Mesenchymal stem cell (in vitro differentiated cells and primary cell): ENCODE data around the gene SERPINH1.

ENCODE experiments used
- DNase-seq: peaks from one replicate; pipeline ENCODE4 v3.0.0-alpha.2; 2013
- H2AFZ ChIP-seq: one replicate; pipeline ENCODE4 v1.6.1; 2013; ENCODE audit warnings: low read depth, mild to moderate bottlenecking, control low read depth, inconsistent platforms, low read length, moderate library complexity
- H2AK5ac ChIP-seq: 2 replicates; pipeline ENCODE4 v1.6.1; 2013; ENCODE audit warnings: low read length, moderate library complexity, mild to moderate bottlenecking, inconsistent platforms; ENCODE audit not compliant: severe bottlenecking
- H2BK120ac ChIP-seq: one replicate; pipeline ENCODE4 v1.6.1; 2013; ENCODE audit warnings: low read depth, mild to moderate bottlenecking, inconsistent platforms, low read length, moderate library complexity
- H2BK12ac ChIP-seq, 2 experiments: one replicate each; pipeline ENCODE4 v1.6.1; 2013; ENCODE audit warnings: inconsistent platforms in 2 of 2, low read length in 2 of 2, mild to moderate bottlenecking in 2 of 2, moderate library complexity in 2 of 2, control low read depth in 1 of 2
- H2BK15ac ChIP-seq: one replicate; pipeline ENCODE4 v1.6.1; 2013; ENCODE audit warnings: mild to moderate bottlenecking, low read depth, inconsistent platforms; ENCODE audit not compliant: poor library complexity, severe bottlenecking
- H2BK5ac ChIP-seq: 2 replicates; pipeline ENCODE4 v1.6.1; 2013; ENCODE audit warnings: low read depth, mild to moderate bottlenecking, low read length, control low read depth, inconsistent platforms; ENCODE audit not compliant: poor library complexity, severe bottlenecking
- H3K14ac ChIP-seq, 2 experiments: one replicate each; pipeline ENCODE4 v1.6.1; 2013; ENCODE audit warnings: inconsistent platforms in 2 of 2, low read length in 2 of 2, control low read depth in 1 of 2, mild to moderate bottlenecking in 1 of 2, moderate library complexity in 1 of 2
- H3K18ac ChIP-seq, 2 experiments: one replicate each; pipeline ENCODE4 v1.6.1; 2013; ENCODE audit warnings: inconsistent platforms in 2 of 2, low read length in 2 of 2, control low read depth in 1 of 2, low read depth in 1 of 2, mild to moderate bottlenecking in 1 of 2
- H3K23ac ChIP-seq, 2 experiments: one replicate each; pipeline ENCODE4 v1.6.1; 2013; ENCODE audit warnings: inconsistent platforms in 2 of 2, low read length in 2 of 2, mild to moderate bottlenecking in 2 of 2, moderate library complexity in 2 of 2, control low read depth in 1 of 2
- H3K27ac ChIP-seq: 2 replicates; pipeline ENCODE4 v1.5.1; 2013; ENCODE audit warnings: mild to moderate bottlenecking, moderate library complexity, low read length, control low read depth, inconsistent platforms; ENCODE audit not compliant: poor library complexity, severe bottlenecking
- H3K27me3 ChIP-seq, 2 experiments: 2 replicates each; pipeline versions ENCODE4 v1.6.1 to v1.7.0; 2013; ENCODE audit warnings: low read length in 2 of 2, mild to moderate bottlenecking in 2 of 2, moderate library complexity in 2 of 2, control low read depth in 1 of 2, inconsistent platforms in 1 of 2; ENCODE audit not compliant: control insufficient read depth in 1 of 2, insufficient read depth in 1 of 2
- H3K36me3 ChIP-seq, 2 experiments: 2 replicates each; pipeline versions ENCODE4 v1.6.1 to v1.7.0; 2013; ENCODE audit warnings: low read length in 2 of 2, control low read depth in 1 of 2, inconsistent platforms in 1 of 2, low read depth in 1 of 2, mild to moderate bottlenecking in 1 of 2; ENCODE audit not compliant: insufficient read depth in 2 of 2, control insufficient read depth in 1 of 2
- H3K4ac ChIP-seq, 2 experiments: one replicate each; pipeline ENCODE4 v1.6.1; 2013; ENCODE audit warnings: inconsistent platforms in 2 of 2, low read length in 2 of 2, mild to moderate bottlenecking in 2 of 2, moderate library complexity in 2 of 2, control low read depth in 1 of 2, low read depth in 1 of 2
- H3K4me1 ChIP-seq: 2 replicates; pipeline ENCODE4 v1.6.1; 2013; ENCODE audit warnings: low read depth, low read length, control low read depth; ENCODE audit not compliant: control insufficient read depth, insufficient read depth
- H3K4me2 ChIP-seq: 2 replicates; pipeline ENCODE4 v1.6.1; 2013; ENCODE audit warnings: low read length, mild to moderate bottlenecking, inconsistent platforms; ENCODE audit not compliant: poor library complexity, severe bottlenecking
- H3K4me3 ChIP-seq, 2 experiments: 2 replicates each; pipeline versions ENCODE4 v1.5.1 to v1.7.0; 2013; ENCODE audit warnings: low read length in 2 of 2, mild to moderate bottlenecking in 2 of 2, control low read depth in 1 of 2, low read depth in 1 of 2; ENCODE audit not compliant: insufficient read depth in 1 of 2
- H3K79me1 ChIP-seq: replicated peaks from 2 replicates; pipeline ENCODE4 v1.6.1; 2013; ENCODE audit warnings: mild to moderate bottlenecking, control low read depth, low read length, inconsistent platforms; ENCODE audit not compliant: poor library complexity, severe bottlenecking
- H3K9ac ChIP-seq: 2 replicates; pipeline ENCODE4 v1.7.0; 2013; ENCODE audit warnings: mild to moderate bottlenecking, low read length, moderate library complexity
- H3K9me3 ChIP-seq: 2 replicates; pipeline ENCODE4 v1.7.0; 2013; ENCODE audit warnings: mild to moderate bottlenecking, low read length; ENCODE audit not compliant: control insufficient read depth
- H4K8ac ChIP-seq: one replicate; pipeline ENCODE4 v1.6.1; 2013; ENCODE audit warnings: inconsistent platforms, mild to moderate bottlenecking, low read length, moderate library complexity
- H4K91ac ChIP-seq: one replicate; pipeline ENCODE4 v1.6.1; 2013; ENCODE audit warnings: mild to moderate bottlenecking, low read length, inconsistent platforms
- WGBS: methylation state at CpG from one replicate; pipeline ENCODE4 v1.1.7; 2013; ENCODE audit warnings: mixed read lengths; 5-methylcytosine and 5-hydroxymethylcytosine counted together

Gene SERPINH1

DNA sequence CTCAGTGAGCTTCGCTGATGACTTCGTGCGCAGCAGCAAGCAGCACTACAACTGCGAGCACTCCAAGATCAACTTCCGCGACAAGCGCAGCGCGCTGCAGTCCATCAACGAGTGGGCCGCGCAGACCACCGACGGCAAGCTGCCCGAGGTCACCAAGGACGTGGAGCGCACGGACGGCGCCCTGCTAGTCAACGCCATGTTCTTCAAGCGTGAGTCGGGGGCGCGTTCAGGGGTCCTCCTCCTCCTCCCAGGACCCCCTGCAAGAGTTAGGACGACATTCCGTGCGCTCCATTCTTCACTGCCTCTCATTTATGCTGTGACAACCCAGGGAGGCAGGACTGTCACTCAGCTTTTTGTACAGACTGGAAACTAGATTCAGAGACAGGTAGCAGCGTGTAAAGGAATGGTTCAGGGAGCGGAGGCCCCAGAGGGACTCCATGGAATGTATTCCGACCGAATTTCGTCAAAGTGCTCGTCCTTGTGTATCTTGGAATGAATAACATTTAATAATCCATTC lies 4.8 kb downstream of the SERPINH1 start:
- Histone ChIP-seq H2BK120ac (no peak overlapping the region), H4K91ac (no peak overlapping the region), H3K4me1 (peaks cover 45% of the 10 kb centered on the region), H2BK15ac (no peak overlapping the region), H3K27me3 (no peaks in the 10 kb centered on the region), H3K79me1 (peaks cover 16% of the 10 kb centered on the region), H3K9ac (peak overlapping the region; percentile 95), H4K8ac (no peak overlapping the region), H3K4ac (no peak overlapping the region), H2AK5ac (peak overlapping the region; percentile 41), H3K18ac (no peak overlapping the region), H2AFZ (no peak overlapping the region), H3K23ac (no peak overlapping the region), H3K36me3 (peaks cover 54 to 62% of the 10 kb centered on the region in 2 experiments), H2BK5ac (no peak overlapping the region), H2BK12ac (no peak overlapping the region), H3K4me2 (no peak overlapping the region), H3K4me3 (peak overlapping the region in 1 of 2 experiments; percentile 86), H3K27ac (peak overlapping the region; percentile 17), H3K14ac (no peak overlapping the region), H3K9me3 (no peaks in the 10 kb centered on the region)
- no peak for DNase-seq
- 96% methylated on average over 30 of the region's 34 CpGs for WGBS

DNA sequence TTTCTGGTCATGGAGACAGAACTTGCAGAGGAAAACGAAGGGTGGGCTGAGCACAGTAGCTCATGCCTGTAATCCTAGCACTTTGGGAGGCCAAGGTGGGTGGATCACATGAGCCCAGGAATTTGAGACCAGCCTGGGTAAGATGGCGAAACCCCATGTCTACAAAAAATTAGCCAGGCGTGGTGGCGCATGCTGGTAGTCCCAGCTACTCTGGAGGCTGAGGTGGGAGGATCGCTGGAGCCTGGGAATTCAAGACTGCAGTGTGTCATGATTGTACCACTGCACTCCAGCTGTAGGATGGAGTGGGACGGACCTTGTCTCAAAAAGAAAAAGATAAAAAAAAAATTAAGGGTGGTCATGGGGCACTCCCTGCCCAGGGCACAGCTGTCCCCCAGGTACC lies 5.9 kb downstream of the SERPINH1 start:
- peak overlapping the region; percentile 30 for H3K9ac ChIP-seq
- DNase-seq: no peak
- no peak overlapping the region for H3K23ac ChIP-seq
- no peak overlapping the region for H2BK5ac ChIP-seq
- H2AFZ ChIP-seq: no peak overlapping the region
- no peak overlapping the region for H2AK5ac ChIP-seq
- 96% methylated on average over 6 of the region's 6 CpGs for WGBS
- peak overlapping the region; percentile 9 for H3K27ac ChIP-seq
- H3K36me3 ChIP-seq: peaks cover 66 to 73% of the 10 kb centered on the region in 2 experiments
- no peak overlapping the region for H4K91ac ChIP-seq
- H4K8ac ChIP-seq: no peak overlapping the region
- H3K27me3 ChIP-seq: no peaks in the 10 kb centered on the region
- H3K4me1 ChIP-seq: peaks cover 45% of the 10 kb centered on the region
- H3K4ac ChIP-seq: no peak overlapping the region
- H3K79me1 ChIP-seq: peaks cover 23% of the 10 kb centered on the region
- no peak overlapping the region for H2BK15ac ChIP-seq
- H3K18ac ChIP-seq: no peak overlapping the region
- no peaks in the 10 kb centered on the region for H3K9me3 ChIP-seq
- H3K4me3 ChIP-seq: no peak overlapping the region
- H3K14ac ChIP-seq: no peak overlapping the region
- H2BK12ac ChIP-seq: no peak overlapping the region
- H3K4me2 ChIP-seq: no peak overlapping the region
- H2BK120ac ChIP-seq: no peak overlapping the region

DNA sequence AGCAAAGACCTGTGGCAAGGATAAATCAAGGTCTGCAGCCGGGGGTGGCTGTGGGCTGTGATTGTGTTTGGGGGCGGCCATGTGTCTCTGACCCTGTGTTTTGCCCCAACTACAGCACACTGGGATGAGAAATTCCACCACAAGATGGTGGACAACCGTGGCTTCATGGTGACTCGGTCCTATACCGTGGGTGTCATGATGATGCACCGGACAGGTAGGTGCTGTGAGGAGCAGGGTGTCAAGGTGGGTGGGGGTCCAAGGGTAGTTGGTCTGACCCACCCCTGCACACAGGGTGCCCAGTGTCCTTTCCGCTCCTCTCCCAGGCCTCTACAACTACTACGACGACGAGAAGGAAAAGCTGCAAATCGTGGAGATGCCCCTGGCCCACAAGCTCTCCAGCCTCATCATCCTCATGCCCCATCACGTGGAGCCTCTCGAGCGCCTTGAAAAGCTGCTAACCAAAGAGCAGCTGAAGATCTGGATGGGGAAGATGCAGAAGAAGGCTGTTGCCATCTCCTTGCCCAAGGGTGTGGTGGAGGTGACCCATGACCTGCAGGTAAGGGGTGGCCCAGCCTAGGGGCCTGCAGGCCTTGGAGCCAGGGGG lies 6.7 kb downstream of the SERPINH1 start:
- Histone ChIP-seq H3K18ac (no peak overlapping the region), H3K4ac (no peak overlapping the region), H2BK5ac (no peak overlapping the region), H3K9ac (peak overlapping the region; percentile 30), H3K23ac (no peak overlapping the region), H3K27ac (no peak overlapping the region), H4K8ac (no peak overlapping the region), H3K27me3 (no peaks in the 10 kb centered on the region), H4K91ac (no peak overlapping the region), H2BK12ac (no peak overlapping the region), H3K79me1 (peaks cover 23% of the 10 kb centered on the region), H3K14ac (no peak overlapping the region), H2AFZ (no peak overlapping the region), H2BK120ac (no peak overlapping the region), H3K4me3 (no peak overlapping the region), H3K9me3 (no peaks in the 10 kb centered on the region), H3K4me2 (no peak overlapping the region), H2AK5ac (no peak overlapping the region), H3K4me1 (peaks cover 45% of the 10 kb centered on the region), H3K36me3 (peaks cover 73 to 81% of the 10 kb centered on the region in 2 experiments), H2BK15ac (no peak overlapping the region)
- WGBS: 87% methylated on average over 9 of the region's 14 CpGs
- no peak for DNase-seq

DNA sequence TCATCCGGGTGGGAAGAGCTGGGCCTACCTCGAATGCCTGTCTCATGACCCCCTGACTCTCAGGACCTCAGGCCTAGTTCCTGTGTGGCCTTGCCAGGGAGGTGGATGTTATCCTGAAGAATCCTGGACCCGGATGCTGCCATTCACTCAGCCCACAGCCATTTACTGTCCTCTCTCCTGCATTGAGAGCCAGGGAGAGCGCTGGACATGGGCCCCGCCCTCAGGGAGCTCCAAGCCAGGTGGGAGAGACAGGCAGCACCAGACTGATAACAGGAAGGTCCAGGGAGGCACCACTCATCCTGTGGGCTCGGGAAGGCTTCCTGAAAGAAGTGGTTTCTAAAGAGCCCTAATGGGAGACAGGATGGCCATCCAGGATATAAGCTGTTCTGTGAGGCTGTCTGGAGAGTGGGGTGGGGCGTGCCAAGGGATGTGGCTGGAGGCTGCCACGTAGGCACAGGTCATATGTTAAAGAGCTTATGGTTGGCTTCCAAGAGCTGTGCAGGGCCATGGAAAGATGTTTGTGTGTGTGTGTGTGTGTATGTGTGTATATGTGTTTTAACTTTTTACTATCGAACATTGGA lies 8.6 kb downstream of the SERPINH1 start:
- H4K8ac ChIP-seq: no peak overlapping the region
- no peak overlapping the region for H2BK12ac ChIP-seq
- no peak overlapping the region for H2BK120ac ChIP-seq
- H3K79me1 ChIP-seq: peaks cover 23% of the 10 kb centered on the region
- 88% methylated on average over 8 of the region's 9 CpGs for WGBS
- H2BK15ac ChIP-seq: no peak overlapping the region
- no peak overlapping the region for H3K27ac ChIP-seq
- no peak overlapping the region for H3K4ac ChIP-seq
- H3K4me3 ChIP-seq: no peak overlapping the region
- no peak overlapping the region for H3K4me2 ChIP-seq
- no peak overlapping the region for H3K23ac ChIP-seq
- H3K18ac ChIP-seq: no peak overlapping the region
- H4K91ac ChIP-seq: no peak overlapping the region
- H2BK5ac ChIP-seq: no peak overlapping the region
- peaks cover 33% of the 10 kb centered on the region for H3K4me1 ChIP-seq
- no peaks in the 10 kb centered on the region for H3K27me3 ChIP-seq
- H3K9me3 ChIP-seq: no peaks in the 10 kb centered on the region
- H2AFZ ChIP-seq: no peak overlapping the region
- no peak overlapping the region for H3K14ac ChIP-seq
- H3K9ac ChIP-seq: peak overlapping the region; percentile 10
- H2AK5ac ChIP-seq: no peak overlapping the region
- DNase-seq: no peak
- H3K36me3 ChIP-seq: peaks cover 85 to 91% of the 10 kb centered on the region in 2 experiments
